ENCODE data around the gene DENND4A.
"Not testable (repeated sequence)": the region's sequence is repeated elsewhere in the genome, so short reads cannot be mapped to it uniquely, and the experiment has no call there.

Gene DENND4A

DNA sequence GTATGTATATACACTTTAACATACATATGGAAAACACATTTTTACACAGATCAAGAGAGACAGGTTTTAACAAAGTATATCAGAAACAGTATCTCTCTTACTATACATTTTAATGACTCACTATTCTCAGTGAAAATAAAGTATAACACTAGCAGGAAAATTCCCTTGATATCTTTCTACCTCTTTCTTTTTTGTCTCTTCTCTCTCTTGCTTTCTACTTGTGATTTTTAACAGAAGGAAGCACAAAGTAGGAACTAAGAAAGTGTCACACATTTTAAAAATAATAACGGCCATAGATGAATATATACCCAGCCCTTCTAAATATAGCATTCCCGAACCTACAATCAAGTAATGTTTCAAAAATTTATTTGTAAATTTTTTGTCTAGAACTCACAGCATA is 4.8 kb downstream of the DENND4A start:
- no peak for DNase-seq

DNA sequence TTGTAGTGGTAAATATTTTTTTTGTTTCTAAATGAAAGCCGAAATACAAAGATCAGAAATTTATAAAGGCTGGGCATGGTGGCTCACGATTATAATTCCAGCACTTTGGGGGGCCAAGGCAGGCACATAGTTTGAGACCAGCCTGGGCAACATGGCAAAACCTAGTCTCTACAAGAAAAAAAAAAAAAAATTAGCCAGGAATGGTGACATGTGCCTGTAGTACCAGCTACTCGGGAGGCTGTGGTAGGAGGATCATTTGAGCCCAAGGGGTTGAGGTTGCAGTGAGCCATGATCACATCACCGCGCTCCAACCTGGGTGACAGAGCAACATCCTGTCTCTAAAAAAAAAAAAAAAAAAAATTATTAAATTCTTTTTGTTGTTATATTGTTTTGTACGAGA is 6.9 kb downstream of the DENND4A start:
- DNase-seq = no peak

DNA sequence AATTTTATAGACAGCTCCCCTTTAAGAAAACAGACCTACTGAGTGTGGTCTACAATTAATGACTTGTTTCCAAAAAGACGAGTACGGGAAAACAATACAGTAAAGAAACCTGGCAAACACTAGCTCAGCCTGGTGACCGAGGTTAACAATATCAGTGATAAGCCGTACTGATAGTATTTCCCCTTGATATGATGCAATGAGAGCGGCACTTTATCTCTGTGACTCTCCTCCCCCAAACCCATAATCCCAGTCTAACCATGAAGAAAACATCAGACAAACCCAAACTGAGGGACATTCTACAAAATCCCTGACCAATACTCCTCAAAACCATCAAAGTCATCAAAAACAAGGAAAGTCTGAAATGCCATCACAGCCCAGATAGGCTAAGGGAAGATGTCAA is 8.2 kb downstream of the DENND4A start:
- no peak for DNase-seq

DNA sequence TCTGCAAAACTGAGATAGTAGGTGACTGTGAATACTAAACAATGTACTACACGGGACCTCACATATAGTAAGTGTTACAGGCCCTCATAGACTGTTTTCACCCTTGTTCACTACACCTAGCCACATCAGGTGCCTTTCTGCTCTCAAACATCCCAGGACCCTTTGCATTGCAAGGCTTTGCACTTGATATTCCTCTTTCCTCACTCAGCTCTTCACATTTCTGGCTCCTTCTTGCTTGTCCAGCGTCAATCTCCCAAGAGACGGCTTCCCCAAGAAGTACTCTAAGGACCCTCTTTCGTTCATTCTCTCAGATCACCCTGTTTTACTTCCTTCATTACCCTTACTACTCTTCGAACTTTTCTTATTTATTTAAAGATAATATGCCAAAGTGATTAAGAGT is 10.0 kb downstream of the DENND4A start:
- DNase-seq = no peak

DNA sequence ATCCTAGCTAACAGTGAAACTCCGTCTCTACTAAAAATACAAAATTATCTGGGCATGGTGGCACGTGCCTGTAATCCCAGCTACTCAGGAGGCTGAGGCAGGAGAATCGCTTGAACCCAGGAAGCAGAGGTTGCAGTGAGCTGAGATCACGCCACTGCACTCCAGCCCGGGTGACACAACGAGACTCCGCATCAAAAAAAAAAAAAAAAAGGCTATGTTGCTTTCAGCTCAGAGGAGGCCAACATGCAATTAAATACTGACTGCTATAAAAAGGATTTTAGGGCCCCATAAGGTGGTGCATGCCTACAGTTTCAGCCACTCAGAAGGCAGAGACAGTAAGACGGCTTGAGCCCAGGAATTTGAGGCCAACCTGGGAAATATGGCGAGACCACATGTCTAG is 13.4 kb downstream of the DENND4A start:
- not testable (repeated sequence) for DNase-seq

DNA sequence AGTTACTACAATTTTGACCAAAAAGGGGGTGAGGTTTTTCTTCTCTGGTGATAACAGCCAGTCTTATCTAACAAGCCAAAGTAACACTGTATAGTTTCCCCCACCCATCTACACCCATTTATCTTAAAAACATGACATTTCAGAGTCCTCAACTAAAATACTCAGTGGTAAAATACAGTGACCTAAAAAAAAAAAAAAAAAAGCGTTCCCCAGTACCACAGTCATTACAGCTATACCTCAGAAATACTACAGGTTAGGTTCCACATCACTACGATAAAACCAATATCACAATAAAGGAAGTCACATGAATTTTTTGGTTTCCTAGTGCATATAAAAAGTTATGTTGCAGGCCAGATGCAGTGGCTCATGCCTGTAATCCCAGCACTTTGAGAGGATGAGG is 13.8 kb downstream of the DENND4A start:
- no peak for DNase-seq

DNA sequence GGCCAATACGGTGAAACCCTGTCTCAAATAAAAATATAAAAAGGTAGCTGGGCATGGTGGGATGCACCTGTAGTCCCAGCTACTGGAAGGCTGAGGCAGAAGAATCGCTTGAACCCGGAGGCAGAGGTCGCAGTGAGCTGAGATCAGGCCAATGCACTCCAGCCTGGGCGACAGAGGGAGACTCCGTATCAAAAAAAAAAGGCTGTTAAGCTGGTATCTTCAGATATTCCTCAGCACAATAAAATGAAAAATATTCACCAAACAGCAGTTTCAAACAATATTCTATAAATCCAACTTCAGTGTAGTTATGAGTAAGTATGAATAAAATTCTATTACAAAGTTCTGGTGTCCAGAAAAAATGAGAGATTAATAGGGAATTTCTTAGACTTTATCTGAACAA is 14.2 kb downstream of the DENND4A start:
- no peak for DNase-seq

DNA sequence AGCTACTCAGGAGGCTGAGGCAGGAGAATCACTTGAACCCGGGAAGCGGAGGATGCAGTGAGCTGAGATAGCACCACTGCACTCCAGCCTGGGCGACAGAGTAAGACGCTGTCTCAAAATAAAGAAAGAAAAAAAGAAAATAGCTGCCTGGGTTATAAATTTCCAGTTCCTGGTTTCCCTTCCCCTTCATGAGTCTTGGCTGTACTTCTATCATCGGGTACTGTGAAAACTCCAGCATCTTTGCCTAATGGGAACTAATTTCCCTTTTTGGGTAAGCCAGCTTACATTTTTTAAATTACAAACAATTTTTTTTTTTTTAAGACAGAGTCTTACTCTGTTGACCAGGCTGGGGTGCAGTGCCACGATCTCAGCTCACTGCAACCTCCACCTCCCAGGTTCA is 15.0 kb downstream of the DENND4A start:
- DNase-seq = no peak

DNA sequence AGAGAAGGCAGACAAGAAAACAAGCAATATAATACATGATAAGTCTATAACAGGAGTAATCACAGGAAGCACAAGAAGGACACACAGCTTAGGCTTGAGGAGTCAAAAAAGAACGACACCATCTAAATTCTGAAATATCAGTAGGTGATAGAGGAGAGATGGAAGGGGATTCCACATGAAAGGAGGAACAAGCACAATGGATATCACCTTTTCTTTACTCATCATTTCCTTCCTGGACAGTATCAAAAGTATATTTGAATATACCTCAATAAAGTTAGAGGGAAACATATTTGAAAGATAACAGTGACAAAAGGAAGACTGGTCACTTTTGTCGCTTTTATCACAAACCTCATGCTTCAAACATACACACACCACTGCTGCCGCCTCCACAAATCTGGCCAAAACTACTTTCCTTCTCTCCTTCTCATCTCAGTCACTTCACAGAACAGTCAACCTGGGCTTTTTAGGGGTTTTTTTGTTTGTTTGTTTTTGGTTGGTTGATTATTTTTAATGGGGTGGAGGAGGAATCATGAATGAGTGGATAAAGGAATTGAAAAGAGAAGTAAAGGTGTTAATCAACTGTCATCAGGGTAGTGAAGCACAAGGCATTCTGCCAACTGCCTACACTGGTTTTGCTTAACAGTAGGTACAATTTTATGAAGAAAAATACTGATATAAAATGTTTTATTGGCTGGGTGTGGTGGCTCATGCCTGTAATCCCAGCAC is 18.5 kb downstream of the DENND4A start:
- no peak for DNase-seq

DNA sequence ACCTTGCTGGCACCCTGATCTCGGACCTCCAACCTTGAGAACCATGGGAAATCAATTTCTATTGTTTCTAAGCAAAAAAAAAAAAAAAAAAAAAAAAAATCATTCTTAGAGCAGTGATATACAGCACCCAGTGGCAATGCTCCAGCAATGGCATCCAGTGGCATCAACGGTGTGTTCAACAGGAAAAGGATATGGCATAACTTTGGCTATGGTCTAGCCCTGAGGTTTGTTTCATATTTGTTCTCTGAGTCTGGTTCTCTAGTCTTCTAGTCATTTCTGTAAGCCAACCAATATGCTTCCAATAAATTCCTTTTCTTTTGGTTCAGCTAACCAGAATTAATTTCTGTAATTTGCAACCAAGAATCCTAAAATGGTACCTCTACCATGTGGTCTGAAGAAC is 19.2 kb downstream of the DENND4A start:
- peak in 1 of 5 donors; percentile 47 for DNase-seq

DNA sequence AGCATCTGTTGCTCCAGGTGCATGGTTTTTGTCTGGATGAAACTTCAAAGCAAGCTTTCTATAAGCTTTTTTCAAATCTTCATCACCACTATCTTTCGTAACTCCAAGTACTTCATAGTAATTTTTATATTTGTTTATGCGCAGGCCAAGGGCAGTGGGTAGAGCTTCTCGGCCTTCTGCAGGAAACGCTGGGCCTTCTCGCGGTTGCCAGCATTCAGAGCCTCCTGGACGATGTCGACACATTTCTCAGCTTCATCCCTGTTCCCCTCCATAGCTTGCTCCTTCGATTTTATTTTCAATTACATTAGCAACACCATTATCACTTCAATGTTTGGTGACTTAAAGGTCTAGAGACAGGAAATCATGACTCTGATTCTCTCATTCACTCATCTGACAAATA is 20.2 kb downstream of the DENND4A start:
- no peak for DNase-seq

DNA sequence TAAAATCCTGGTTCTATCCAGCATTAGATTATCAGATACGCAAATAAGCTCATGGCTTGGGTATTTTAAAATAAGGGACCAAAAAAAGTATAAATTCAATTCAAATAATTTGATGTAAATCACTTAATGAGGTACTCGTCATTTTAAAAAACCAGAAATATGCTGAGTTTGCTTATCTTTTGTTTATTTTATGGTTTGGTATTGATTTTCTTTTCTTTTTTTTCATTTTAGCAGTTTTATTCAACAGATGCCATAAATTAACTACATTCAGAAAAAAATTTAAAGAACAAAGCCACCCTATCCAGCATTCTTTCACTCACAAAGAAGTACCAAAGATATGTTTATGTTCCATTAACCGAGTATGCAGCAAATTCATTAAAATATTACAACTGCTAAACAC is 22.6 kb downstream of the DENND4A start:
- no peak for DNase-seq

DNA sequence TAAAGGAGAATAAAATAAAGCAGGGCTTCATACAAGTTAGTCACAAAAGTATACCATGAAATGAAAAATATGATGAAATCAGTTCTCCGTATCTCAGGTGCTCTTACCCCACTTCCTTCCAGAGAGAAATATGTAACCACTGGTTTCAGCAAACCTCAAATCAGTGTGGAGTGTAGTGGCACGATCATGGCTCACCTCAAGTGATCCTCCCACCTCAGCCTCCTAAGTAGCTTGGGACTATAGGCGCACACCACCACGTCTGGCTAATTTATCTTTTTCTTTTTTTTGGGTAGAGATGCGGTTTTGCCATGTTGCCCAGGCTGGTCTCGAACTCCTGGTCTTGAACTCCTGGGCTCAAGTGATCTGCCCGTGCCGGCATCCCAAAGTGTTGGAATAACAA is 24.2 kb downstream of the DENND4A start:
- DNase-seq = peak in 1 of 5 donors; percentile 79

DNA sequence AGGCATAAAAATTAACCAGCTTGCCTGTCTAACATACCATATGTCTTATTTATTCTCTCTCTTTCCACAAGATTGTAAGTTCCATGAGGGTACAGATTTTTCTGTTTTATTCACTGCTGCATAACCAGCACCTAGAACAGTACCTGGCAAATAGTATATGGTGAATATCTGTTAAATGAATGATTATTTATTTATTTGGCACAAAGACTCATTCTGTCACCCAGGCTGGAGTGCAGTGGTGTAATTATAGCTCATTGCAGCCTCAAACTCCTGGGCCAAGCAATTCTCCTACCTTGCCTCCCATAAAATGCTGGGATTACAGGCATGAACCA is 24.9 kb downstream of the DENND4A start:
- DNase-seq = no peak

DNA sequence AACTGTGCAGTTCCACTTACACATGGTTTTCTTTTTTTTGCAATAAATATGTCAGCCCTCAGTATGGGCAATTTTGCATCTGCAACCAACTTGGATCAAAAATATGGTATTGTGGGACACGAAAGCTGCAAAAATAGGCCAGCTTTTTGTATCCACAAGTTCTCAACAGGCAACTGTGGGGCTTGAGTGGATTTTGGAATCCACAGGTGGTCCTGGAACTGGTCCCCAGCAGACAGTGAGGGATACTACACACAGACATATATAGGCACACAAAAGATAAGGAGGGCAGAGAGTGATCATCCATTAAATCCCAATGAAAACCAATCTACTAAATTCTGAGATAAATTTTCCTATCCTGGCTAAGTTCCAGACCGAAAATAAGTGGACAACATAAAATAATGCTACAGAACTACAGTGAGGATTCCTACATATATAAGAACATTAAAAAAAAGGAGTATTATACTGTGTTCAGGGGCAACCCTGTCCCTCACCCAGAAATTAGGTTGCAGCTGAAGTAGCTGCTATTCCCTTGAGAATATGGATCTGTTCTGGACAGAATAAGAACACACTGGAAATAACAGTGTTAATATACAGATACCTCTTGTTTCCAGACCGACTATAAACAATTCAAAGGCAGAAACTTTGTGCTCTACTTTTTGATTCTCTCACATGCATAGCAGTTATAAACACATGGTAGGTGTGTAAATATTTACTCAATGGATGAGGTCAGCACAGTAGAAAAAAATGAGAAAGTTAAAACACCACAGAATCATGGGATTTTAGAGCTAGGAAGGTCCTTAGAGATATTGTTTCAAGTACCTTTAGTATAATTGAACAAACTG is 25.4 kb downstream of the DENND4A start:
- no peak for DNase-seq

DNA sequence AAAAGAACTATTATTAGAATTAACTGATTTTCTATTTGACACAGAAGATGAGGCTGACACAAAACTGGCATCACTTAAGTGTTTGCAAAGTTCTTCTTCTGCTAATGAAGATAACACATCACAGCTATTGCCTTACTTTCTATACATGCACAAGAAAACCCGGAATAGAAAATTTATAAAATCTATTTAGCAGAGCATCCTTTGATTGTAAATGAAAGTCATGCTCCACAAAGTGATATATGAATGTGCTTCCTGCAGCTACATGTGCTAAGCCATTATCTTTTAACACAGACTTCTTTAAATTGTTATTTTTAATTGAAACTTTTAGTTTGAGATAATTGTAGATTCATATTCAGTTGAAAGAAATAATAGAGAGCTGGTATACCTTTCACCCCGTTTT is 27.0 kb downstream of the DENND4A start:
- DNase-seq = no peak

DNA sequence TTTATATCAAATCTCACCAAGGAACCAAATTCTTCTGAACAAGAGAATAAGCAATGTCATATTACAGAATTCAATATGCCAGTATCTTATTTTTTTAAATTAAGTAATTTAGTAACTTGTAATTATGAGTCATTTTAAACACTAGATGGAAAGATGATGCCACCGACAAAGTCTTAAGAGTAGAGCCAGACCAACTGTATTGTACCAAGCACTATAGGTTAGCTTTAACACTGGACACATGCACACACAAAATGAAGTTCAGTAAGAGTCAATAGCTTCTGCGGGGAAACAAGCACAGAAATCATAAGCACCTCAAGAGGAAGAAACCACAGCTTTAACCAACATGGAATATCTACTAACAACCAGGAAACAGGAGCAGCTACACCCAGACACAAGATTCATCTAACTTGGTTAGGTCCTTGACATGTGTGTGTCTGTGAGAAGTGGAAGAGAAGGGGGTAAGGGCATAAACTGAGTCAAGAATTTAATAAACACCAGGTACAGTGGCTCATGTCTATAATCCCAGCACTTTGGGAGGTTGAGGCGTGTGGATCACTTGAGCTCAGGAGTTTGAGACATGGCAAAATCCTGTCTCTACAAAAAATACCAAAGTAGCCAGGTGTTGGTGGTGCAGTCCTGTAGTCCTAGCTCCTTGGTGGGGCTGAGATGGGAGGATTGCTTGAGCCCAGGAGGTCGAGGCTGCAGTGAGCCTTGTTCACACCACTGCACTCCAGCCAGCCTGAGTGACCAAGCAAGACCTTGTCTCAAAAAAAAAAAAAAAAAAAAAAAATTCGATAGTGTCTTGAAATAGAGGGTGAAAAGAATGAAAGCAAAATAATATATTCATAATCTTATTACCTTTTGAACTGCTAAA is 28.9 kb downstream of the DENND4A start:
- DNase-seq = no peak

DNA sequence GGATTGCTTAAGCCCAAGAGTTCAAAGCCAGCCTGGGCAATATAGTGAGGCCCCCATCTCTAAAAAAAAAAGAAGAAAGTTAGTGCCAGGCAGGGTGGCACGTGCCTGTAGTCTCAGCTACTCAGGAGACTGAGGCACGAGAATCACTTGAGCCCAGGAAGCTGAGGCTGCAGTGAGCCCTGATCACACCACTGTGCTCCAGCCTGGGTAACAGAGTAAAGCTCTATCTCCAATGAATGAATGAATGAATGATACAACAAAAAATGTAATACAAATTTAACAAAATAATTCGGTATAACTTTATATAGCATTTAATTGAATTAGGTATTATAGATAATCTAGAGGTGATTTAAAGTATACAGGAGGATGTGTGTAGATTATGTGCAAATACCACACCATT is 29.7 kb downstream of the DENND4A start:
- no peak for DNase-seq

DNA sequence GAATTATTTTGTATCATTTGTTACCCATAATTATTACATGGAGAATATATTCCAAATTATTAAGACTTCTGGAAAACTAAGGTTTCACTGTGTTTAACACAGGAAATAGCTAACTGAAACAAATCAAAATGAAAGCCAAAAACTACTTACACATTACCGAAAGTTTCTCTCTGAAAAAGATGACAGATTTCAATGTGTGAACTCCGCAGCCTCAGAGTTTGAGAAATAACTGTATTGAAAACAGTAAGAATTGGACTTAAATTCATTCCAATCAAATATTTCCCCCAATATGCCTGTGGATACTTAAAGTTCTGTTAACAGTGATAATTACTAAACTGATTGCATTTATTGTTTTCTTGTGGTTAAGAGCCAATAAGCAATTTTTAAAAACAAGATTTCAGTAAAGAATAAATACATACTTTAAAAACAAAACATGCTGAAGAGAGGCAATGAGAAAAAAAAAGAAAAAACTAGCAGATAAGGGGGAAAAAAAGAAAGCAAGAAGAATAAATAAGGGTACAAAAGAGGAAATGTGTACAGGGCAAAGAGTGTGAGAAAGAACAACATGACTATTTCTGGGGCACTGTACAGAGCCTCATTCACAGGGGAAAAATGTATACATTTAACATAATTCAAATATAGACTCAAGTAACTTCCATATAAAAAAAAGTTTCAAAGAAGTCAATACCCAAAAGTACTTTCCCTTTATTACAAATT is 30.7 kb downstream of the DENND4A start:
- DNase-seq = peak in 1 of 5 donors; percentile 67

DNA sequence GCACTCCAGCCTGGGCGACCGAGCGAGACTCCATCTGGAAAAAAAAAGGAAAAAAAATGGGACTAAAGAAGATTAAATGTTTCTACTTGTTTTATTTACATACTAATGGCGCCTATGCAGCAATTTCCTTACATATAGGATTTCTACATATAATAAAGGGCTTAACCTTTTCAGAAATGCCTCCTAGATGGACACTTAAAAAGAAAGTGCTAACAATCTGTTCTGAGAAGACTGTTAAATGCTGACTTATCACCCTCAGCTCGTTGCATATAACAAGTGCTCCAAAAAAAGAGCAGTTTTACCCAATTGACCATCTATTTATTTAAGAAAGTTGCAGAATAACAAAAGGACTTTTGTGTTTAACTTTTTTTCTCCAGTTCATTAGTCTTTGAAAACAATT is 32.7 kb downstream of the DENND4A start:
- no peak for DNase-seq

DNA sequence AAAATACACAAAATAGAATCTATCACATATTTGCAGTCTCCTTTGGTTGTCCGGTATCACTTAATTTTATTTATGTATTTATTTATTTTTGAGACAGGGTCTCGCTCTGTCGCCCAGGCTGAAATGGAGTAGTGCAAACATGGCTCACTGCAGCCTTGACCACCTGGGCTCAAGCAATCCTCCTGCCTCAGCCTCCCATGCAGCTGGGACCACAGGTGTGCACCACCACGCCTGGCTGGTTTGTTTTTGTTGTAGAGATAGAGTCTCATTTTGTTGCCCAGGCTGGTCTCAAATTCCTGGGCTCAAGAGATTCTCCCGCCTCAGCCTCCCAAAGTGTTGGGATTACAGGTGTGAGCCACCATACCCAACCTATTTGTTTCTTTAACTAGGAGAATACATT is 33.9 kb downstream of the DENND4A start:
- DNase-seq = no peak

DNA sequence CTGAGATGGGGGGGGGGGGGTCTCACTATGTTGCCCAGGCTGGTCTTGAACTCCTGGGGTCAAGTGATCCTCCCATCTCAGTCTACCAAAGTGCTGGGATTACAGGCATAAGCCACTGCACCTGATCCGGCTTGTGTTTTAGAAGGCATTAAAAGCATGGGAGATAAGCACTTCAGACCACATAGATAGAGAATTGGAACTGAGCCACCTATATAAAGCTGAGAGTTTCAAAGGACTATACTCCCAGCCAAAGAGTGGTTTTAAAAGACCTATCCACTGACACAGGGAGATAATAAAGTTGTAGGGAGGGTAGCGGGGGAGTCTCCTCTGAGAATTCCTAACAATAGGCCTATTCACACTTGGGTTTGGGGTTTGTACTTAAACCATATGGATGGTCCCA is 34.8 kb downstream of the DENND4A start:
- no peak for DNase-seq

DNA sequence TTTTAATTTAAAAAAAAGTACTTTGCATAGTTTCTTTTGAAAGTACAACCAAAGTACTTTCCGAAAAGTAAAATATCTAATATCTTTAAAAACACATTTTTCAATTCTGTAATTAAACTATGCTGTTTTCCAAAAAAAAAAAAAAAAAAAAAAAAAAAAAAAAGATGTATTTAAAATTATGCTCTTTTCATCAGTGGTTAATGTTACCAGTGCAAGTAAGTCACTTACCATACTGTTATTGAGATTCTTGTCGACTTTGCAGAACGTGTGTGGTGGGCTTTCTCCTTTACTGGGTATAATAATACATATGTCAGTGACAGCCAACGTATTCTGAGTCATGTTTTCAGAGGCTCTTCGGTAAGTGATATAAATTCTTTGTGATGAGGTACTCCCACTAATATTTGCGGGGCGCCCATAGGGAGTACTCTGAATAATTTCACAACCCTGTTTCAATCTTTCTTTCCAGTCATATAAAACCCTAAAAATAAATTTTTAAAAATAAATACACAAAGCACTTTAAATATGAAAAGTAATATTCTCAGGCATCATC is 39.9 kb downstream of the DENND4A start:
- DNase-seq = no peak

All from T-helper 1 cell (primary cell).